UCSD-AML1 (cell line): ENCODE data around the gene TPO.

Experiments used
- DNase-seq: peaks from one replicate; lab custom pipeline; 2025; ENCODE audit not compliant: unreplicated experiment; lab: John Stamatoyannopoulos, UW

The TPO gene

GRCh38 chr2:1518867-1519530 is 105.7 kb downstream of the TPO start:
- DNase-seq: no peak

- no peak for DNase-seq
These were observed 108.1 kb downstream of the TPO start for GRCh38 chr2:1521191-1521877.

- DNase-seq: no peak
These were observed 108.9 kb downstream of the TPO start for GRCh38 chr2:1521878-1522830.

GRCh38 chr2:1527153-1527992 is 114.1 kb downstream of the TPO start:
- no peak for DNase-seq

- no peak for DNase-seq
These were observed 115.2 kb downstream of the TPO start for GRCh38 chr2:1528273-1529064.

- DNase-seq: no peak
These were observed 125.4 kb downstream of the TPO start for GRCh38 chr2:1538663-1539062.

- DNase-seq: no peak
These were observed 126.2 kb downstream of the TPO start for GRCh38 chr2:1539441-1539840.

GRCh38 chr2:1539973-1540372 is 126.7 kb downstream of the TPO start:
- no peak for DNase-seq

- no peak for DNase-seq
These were observed 127.2 kb downstream of the TPO start for GRCh38 chr2:1540481-1540880.

GRCh38 chr2:1541040-1541439 is 127.8 kb downstream of the TPO start:
- DNase-seq: no peak

GRCh38 chr2:1541819-1542475 is 128.7 kb downstream of the TPO start:
- DNase-seq: no peak

GRCh38 chr2:1542971-1543370 is 129.7 kb downstream of the TPO start:
- DNase-seq: no peak

GRCh38 chr2:1543776-1544477 is 130.7 kb downstream of the TPO start:
- no peak for DNase-seq

GRCh38 chr2:1544478-1545069 is 131.3 kb downstream of the TPO start:
- no peak for DNase-seq

GRCh38 chr2:1546023-1546591 is 132.8 kb downstream of the TPO start:
- peak; percentile 15 for DNase-seq

- no peak for DNase-seq
These were observed 133.6 kb downstream of the TPO start for GRCh38 chr2:1546901-1547300.

- DNase-seq: no peak
These were observed 135.8 kb downstream of the TPO start for GRCh38 chr2:1548910-1549673.
